GM21529 (cell line): ENCODE data around the gene VSNL1.

Experiments used
- ATAC-seq: cut with Tn5 transposase; IDR thresholded peaks from one replicate; pipeline ENCODE4 v1.9.1; 2021; ENCODE audit not compliant: unreplicated experiment

Gene VSNL1

DNA sequence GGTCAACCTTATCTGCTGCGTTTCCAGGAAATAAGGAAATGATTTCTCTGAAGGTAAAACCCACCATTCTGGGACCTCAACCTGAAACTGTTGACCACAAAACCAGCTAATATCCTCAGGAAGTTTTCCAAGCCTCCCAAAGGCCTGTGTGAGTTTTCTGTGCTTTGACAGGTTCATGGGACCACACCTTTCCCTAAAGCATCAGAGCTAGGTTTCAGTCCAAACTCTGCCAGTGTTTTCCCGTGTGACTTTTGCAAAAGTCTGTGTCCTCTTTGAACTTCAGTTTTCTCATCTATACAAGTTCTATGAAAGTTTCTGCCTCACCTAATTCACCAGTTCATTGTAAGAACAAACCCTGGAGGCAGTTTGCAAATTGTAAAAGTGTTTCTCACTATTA is 39.8 kb downstream of the VSNL1 start:
- no peak for ATAC-seq

DNA sequence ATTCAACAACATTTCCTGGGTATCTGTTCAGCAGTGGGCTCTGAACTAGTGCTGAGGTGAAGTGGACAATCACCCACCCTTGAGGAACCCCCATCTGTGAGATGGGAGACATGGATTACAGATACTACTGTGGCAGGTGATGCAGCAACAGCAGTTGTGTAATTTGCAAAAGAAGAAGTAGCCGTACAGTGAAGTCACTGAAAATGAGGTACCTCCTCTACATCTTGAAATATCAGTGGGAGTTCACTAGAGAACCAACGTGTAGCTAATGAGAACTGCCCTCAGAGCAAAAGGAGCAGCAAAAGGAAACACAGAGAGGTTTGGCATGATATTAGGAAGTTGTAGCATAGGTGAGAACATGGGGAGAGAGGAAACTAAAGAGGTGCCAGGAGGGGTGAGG is 41.3 kb downstream of the VSNL1 start:
- no peak for ATAC-seq

DNA sequence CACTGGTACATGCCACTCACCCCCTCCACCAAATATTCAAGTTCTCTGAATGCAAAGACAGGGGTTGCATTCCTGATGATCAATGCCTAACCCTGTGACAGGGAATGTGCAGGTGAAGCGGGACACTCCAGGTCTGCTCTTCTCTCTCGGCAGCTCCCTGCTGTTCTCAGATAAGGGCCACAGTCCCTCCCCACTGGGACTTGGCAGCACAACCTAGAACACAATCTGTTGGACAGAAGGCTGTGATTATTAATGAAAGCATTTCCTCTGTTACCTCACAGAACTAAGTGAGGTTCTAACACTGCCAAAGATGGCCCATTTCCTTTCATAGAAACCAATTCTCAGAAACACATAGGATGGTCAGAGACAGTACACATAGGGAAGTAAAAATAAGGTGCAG is 42.7 kb downstream of the VSNL1 start:
- ATAC-seq: no peak

DNA sequence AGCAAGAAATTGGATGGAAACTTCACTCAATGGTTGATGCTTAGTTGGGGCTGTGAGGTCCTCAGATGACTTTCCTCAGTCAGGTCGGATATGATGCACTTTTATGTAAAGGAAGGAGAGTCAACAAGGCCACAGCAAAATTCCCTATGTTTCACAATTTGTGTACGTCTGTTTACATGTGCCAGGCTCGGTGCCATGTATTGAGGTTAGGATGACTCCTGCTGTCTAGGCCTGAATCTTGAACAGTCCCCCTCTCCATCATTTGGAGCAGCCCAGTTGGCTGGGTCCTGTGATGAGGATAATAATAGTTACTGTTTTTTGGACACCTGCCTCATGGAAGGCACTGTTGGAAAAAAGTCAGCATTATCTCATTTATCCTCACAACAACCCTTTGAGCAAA is 43.1 kb downstream of the VSNL1 start:
- ATAC-seq: no peak

DNA sequence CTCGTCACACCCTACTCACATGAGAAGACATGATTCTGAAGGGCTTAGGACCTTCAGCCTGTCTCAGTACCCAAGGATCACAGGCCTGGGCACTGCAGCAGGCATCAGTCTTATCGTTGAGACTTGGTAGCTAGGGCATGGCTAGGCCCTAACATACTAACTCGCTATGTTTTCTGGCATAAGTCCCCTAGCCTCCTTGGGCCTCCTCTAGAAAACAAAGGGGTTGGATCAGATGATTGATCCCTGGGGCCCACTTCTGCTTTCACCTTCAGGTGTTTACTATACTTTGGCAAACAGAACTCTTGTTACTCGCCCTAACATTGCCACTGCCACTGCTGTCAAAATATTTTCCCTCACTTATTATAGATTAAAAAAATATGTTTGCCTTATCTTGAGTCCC is 44.2 kb downstream of the VSNL1 start:
- ATAC-seq: no peak

DNA sequence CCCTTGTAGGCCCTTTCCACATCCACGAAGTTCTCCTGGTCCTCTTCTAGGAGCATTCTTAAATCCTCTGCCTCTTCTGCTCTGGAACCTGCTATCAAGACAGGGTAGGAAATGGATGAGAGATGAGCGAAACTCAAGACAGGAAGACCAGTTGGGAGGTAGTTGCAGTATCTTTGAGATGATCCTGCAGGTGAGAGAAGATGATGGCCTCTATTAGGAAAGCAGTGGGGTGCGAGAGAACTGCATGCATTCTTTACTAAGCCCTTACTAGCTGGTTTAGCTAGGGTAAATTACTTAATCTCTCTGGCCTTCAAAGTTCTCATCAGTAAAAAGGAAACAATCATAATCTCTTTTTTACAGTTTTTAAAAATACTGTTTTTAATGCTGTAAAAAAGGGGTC is 47.0 kb downstream of the VSNL1 start:
- ATAC-seq: no peak

DNA sequence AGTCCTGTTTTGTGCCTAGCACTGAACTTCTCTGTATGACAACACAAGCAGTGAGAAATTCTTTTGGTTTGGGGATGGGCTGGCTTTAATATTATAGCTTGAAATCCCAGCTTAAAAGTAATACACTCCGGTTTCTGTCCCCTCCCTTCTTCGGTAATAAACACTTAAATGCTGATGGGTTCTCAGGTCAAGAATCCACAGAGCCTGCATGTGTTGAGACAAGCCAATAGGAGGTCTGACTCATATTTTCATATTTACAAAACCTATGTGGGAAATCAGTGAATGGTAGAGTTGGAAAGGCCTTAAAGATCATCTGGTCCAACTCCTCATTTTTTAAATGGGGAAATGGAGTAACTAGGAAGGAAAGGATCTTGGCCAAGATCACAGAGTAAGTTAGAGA is 47.5 kb downstream of the VSNL1 start:
- ATAC-seq: no peak

DNA sequence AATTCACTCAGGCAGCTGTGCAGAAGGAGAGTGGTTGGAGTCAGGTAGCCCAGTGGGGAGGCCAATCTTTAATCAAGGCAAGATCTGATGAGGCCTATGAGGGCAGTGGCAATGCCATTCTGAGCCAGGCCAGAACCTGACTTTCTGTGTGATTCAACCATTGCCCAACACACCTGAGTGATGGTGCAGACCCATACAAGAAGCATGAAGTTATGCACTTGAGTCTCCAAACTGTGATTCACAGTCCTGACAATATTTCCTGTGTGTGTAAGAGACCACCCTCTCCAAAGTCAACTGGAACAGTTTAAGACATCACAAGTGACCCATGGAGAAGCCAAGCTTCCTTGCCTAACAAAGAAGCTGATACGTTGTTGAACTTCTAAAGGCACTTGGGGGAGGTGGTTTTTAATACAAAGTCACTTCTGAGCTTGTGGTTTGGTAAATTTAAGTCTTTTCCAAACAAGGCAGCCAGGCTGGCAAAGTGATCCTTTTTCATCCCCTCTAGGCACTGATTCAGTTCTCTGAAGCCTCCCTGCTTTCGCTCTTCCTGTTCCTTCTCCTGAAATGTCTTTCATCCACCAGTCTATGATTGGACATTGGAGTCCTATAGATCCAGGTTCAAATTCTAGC is 49.0 kb downstream of the VSNL1 start:
- no peak for ATAC-seq

DNA sequence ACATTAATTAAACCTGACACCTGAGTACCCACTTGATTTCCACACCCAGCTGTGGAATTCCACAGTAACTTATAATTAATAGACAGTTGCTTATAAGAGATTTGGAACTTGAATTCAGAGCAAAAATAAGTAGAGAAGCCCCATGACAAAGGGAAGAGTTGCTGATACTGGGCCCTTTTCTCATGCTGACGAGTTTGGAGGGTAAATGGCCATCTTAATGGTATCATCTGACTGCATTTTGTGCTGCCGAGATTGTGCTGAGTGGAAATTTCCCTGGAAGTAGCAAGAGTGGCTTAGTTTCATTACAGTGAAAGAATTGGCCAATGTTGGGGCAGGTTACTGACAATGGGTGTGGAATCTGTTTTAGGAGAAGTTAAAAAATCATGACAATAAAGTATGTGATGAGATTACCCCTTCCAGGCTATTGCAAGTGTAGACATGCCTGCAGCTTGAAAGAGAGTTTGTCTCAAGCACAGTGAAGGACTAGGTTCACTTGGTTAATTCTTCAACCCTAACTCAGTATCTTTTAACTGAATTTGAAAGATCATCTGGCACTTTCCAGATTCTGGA is 49.9 kb downstream of the VSNL1 start:
- no peak for ATAC-seq

DNA sequence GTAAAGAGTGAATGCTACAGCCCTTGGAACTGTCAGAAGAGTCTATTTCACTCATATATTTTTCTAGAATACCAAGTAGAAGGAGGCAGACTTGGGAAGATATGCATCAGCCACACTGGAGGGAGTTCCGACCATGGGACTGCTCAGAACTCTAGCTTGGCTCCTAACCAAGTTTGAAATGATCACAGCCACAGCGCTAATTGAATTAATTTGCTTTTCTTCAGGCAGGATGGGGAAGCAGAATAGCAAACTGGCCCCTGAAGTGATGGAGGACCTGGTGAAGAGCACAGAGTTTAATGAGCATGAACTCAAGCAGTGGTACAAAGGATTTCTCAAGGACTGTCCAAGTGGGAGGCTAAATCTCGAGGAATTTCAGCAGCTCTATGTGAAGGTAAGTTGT is 51.4 kb downstream of the VSNL1 start:
- no peak for ATAC-seq

DNA sequence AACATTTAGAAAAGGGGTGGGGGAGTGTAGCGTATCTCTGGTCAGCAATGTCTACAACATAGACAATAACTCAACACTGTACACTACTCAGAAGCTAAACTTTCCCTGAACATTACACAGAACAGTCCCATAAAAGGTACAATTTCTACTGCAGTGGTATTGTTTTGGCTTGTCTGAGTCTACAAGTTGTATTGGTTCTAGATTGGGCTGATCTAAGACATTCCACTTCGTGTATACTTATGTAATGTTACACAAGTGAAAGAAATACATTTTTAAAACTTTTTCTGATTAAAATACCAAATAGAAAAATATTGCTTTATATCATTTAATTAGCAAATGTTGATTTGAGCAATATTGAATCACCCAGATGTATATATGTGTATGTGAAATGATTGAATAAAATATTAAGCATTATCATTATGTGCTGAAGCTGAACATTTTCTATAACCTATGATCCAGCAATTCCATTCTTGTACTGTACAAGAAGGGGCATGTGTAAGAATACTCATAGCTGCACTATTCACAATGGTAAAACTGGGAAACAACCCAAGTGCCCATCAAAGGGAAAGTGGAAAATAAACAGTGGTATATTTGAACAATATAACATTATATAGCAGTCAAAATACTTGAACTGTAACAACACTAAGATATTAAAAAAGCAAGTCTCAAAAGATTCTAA is 52.4 kb downstream of the VSNL1 start:
- no peak for ATAC-seq

DNA sequence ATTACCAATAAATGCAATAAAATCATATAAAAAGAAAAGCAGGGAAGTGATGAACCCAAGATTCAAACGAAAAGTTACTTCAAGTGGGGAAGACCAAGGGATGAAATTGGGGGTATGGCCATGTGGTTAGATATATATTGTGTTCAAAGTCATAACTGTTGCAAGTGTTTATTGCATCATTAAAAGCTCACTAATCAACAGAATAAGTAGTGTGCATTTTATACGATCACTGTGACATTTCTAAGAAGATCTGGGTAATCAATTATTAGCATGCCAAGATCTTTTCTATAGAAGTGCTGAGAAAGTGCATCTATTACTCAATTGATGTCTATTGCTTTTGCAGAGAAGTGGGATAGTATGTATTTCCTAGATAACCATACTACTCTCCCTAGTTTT is 52.9 kb downstream of the VSNL1 start:
- no peak for ATAC-seq

DNA sequence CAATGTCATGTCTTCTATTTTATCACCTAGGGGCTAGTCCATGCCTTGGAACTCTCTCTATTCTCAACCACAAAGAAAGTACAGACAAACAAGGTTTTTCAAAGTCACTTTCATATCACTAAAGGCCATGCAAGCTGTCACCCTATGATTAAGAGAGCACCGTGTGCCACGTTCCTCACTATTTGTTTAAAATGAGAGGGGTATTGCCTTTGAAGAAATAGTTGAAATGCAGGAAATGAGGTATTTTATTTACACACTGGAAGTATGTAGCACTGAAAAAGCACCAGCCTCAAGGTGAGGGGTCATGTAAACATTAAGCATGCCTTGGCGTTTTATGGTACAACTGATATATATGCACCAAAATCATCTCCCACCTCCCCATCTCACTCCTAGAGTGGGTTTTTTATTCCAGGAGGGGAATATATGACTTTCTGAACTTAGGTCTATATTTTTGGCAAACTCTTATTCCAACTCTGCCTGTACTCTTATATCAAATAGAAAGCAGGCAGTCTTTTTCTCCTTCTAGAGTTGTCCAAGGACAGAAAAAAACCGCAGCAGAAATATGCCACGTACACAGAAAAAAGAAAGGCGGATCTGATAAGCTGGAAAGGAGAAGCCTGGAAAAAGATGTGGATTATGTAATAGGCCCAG is 53.5 kb downstream of the VSNL1 start:
- ATAC-seq: no peak

DNA sequence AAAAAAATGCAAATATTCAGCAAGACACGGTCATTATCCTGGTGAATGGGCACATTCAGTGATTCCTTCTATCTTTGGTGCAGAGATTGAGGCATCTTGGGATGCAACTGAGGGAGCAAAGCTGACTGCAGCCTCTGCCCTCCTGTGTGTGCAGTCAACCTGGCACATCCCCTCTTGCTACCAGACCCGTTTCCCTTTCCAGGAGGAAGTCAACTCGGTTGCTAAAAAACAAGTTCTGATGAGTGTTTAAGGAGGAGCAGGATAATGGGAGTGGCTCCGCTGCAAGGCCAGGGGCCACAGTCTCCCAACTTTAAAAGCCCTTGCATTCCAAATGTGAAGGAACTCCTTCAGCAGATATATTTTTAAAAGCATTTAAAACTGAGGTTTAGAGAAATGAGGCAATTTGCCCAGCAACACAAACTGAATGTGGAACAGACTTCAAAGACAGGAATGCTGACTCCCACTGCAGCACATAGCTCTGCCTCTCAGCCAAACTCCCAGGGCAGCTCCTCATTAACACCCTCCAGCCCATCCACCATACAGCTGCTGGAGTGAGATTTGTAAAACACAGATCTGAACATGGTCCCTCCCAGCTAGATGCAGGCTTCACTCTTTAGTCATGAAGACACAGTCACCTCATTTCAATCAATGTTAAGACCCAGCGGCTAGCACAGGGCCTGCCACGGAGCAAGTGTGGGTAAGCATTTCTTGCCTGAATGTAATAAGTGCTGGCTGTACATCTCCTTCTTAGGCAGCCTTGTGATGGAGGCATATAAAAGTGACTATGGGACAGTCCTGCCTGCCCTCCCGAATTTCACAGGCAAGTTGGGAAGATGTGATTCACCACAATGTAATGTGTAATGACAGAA is 54.3 kb downstream of the VSNL1 start:
- ATAC-seq: no peak

DNA sequence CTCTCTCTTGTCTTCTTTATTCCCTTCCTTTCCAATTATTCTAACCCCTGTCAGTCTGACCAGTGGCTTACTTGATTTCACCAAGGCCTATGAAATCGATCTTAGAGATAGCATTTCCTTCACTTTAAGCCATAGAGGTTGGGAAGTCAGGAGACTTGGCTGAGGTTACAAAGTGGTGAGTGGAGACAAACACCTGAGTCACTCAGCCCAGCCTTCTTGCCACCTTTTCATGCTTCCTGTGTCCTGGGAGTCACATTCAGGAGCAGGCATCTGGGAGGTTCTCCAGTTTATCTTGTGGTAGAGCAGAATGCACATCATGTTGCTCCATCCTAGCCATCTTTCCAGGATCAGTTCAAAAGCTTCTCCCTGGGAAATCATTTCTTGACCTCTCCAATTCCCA is 59.1 kb downstream of the VSNL1 start:
- ATAC-seq: no peak

DNA sequence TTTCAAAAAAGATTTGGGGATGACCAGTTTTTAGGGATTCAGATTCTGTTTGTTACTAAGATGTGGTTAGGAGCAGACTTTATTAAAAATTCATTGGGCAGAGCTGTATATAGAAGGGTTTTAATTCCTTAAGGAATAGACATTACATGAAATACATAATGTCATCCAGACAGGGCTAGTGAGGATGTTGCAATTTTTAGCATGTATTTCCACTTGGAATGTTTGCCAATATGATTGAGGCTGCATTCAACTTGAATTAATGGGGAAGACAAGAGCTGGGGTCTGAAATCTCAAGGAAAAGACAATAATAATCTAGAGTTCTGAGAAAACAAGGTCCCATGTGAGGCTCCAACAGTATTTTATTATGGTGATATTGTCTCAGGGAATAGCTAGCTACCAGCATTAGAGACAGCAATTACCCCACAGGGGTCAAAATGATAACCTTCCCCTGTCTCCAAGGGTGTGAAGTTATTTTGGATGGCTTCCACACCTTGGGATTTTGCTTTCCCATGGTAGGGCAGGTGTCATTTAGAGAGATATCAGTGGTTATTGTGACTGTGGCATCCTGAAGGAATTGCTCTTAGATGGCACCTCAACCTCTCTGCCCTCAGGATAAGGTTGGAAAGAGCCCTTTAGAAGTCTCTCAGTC is 60.2 kb downstream of the VSNL1 start:
- no peak for ATAC-seq

DNA sequence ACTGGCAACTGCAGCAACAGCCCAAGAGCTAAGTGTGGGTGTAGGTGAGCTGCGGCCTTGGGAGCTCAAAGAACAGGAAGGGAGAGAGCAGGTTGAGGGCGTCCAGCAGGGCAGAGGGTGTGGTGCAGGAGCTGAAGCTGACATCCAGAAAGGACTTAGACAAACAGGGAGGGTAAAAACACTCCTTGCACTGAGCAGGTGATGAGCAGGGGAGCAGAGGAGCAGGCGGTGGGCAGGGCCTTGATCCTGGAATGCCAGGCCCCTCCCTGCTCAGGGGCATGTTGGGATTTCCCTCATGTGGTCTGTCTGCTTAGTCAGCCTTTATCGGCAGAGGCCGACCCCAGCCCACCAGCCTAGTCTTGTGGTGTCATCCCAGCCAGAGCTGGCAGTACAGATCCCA is 63.6 kb downstream of the VSNL1 start:
- ATAC-seq: no peak

DNA sequence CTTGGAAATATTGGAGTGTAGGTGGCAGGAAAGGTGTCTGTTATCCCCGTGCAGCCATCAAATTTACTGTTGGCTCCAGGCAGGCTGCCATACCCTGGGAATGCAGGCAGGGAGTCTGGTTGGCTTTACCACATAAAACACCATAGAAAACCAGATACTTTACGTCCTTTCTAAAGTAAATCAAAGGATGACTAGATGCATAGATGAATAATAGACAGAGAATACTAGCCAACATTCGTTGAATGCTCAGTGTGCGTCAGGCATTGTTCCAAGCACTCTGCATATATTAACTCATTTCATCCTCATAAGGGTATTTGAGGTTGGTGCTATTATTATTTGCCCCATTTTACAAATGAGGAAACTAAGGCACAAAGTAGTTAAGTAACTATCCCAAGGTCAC is 65.2 kb downstream of the VSNL1 start:
- no peak for ATAC-seq

DNA sequence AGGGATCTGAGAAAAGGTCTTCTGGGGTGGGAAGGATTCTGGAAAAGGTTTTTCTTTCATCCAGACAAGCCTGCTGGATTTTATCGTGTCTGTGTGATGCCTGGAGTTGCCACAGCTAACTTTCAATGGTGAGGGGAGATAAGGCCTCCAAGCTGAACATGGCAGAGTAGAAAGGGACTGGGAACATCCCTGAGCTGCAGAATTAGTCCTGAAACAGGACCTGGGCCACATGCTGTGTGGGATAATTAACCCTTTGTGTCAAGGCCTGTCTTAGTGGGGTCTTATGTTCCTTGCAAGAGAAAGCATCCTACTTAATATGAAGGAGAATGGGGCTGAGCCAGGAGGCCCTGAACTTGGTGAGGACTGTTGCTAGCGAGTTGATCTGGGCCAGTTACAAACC is 66.4 kb downstream of the VSNL1 start:
- no peak for ATAC-seq

DNA sequence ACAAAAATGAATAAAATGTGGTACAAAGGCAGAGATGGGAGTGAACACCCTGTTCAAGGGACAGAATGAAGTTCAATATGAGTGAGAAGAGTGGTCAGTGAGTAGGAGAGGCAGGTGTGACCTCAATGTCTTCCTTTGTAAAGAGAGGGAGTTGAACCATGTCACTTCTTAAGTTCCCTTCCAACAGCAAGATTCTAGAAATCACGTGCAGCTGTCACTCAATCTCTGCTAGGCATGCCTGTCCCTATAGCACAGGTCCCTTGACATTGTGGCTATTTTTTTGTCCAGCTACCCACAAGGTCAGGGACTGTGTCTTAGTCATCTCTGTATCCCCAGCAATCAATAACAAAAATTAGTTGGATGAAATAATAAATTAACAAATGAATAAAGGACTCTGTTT is 66.9 kb downstream of the VSNL1 start:
- ATAC-seq: no peak

DNA sequence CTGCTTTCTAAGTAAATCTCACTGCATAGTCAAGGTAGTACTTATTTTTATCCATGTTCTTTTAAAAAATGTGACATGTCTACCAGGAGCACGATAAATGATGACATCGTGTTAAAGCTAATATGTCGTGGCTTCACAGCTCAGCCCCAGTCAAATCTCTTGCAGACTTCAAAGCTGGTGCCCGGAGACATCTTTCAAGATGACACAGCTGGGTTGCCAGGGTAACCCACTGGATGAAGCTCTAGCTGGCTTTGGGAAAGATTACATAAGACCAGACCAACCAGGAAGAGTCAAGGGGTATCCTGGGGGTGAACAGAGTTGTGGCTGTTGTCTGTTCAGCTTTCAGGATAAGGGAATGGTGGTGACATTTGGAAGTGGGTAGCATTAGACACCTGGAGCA is 67.8 kb downstream of the VSNL1 start:
- ATAC-seq: no peak
